Omental fat pad (tissue), 4 donors: Measurements from ENCODE around the gene TBC1D24. TPM values are rescaled to one million over a fixed set of nuclear protein-coding genes. Genes with fewer than 3 reads are reported as not detected.
A peak's percentile ranks its signal among the peaks of the same experiment; 100 is the strongest.

Experiments
- ATAC-seq: fragments of 150-250 bp; one replicate; pipeline ENCODE4 v1.9.1; 2016; ENCODE audit warnings: mild to moderate bottlenecking, moderate library complexity; ENCODE audit not compliant: low FRiP score
- DNase-seq: peaks from one replicate; pipeline ENCODE4 v3.0.0-alpha.2; 2019; ENCODE audit warnings: low spot score
- CTCF ChIP-seq, 3 donors: fragments of 450-650 bp; IDR thresholded peaks; one replicate each; pipeline ENCODE4 v1.5.1; 2016 to 2017; ENCODE audit warnings: antibody characterized with exemption in 3 of 3, mild to moderate bottlenecking in 3 of 3, moderate library complexity in 2 of 3
- total RNA-seq, 4 donors: library from RNA; depleted of rRNA; stranded (reverse); fragments of >200 nt; gene quantifications; one replicate each; pipeline ENCODE4 v1.1.0, GENCODE V29; 2016

TBC1D24 gene
- total RNA-seq, 4 donors from 2014 or later = 10.4 to 19.4 (median 13.0) TPM

- TF ChIP-seq CTCF (IDR thresholded peaks at IDR 0.05) = no peak
- ATAC-seq = no peak
- DNase-seq = no peak
Measured at GRCh38 chr16:2514333-2515179, 39.6 kb downstream of the TBC1D24 start.

GRCh38 chr16:2515180-2515851 lies 40.4 kb downstream of the TBC1D24 start:
- DNase-seq (no peak), ATAC-seq (no peak)
- no peak for TF ChIP-seq CTCF (IDR thresholded peaks at IDR 0.05)

- ATAC-seq (no peak), DNase-seq (no peak)
- no peak for TF ChIP-seq CTCF (IDR thresholded peaks at IDR 0.05)
Measured at GRCh38 chr16:2516391-2517240, 41.7 kb downstream of the TBC1D24 start.

GRCh38 chr16:2517954-2518605 lies 43.2 kb downstream of the TBC1D24 start:
- no peak for ATAC-seq
- no peak for DNase-seq
- no peak for TF ChIP-seq CTCF (IDR thresholded peaks at IDR 0.05)

- ATAC-seq = no peak
- DNase-seq = no peak
- TF ChIP-seq CTCF (IDR thresholded peaks at IDR 0.05) = no peak
Measured at GRCh38 chr16:2518823-2519710, 44.1 kb downstream of the TBC1D24 start.

- DNase-seq (no peak), ATAC-seq (peak; percentile 1)
- TF ChIP-seq CTCF (IDR thresholded peaks at IDR 0.05) = no peak
Measured at GRCh38 chr16:2519711-2520080, 44.8 kb downstream of the TBC1D24 start.
